Dermis blood vessel endothelial cell (primary cell): ENCODE data around the gene METTL25B. TPM values are rescaled to one million over a fixed set of nuclear protein-coding genes. Genes with fewer than 3 reads are reported as not detected.

ENCODE experiments used
- DNase-seq: peaks from one replicate; pipeline ENCODE4 v3.0.0; 2010
- total RNA-seq: library from RNA; depleted of rRNA; stranded (reverse); fragments of >200 nt; gene quantifications from 2 replicates; pipeline ENCODE4 v1.2.3, GENCODE V29; 2014

METTL25B gene
- total RNA-seq, 1 donor from 2014 or later: 13.3 TPM

DNA sequence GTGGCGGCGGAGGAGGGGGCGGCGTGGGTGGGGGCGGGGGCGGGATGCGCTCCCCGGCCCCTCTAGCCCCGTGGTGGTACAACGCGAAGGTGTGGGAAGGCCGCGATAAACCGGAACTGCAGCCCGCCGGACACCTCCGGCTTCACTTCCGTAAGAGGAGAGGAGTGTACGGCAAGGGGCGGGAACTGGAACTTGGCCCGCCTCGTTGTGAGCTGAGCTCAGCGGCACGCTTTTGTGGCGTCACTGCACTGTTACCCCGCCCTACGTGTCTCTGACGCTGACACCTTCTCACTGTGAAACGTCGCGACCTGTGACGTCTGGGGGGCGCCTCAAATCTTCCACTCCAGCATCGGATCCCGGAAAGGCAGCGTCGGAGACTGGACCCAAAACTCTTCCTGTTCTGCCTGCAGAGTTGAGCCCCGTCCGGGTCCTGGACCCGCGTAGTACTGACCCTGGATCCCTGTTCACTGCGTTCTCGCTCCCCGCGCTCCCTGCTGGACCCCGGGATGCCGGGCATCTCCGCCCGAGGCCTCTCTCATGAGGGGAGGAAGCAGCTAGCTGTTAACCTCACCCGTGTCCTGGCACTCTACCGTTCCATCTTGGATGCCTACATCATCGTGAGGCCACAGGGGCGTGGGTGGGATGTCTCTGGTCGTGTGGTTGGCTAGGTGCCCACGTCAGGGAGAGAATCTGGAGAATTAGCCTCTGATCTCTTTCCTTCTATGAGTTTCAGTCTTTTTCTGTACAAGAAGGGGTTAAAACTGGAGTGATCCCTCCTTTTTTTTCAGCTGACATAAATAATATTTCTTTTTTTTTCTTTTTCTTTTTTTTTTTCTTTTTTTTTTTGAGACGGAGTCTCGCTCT, 562 bp downstream of the METTL25B start, which contains the start of gene ISG20L2:
Gene ISG20L2 (minus strand): TSS at position 168 of the 864 bp plus-strand sequence. CDS start 1,114 bp downstream, outside the sequence.
- peak; percentile 99 for DNase-seq

GRCh38 chr1:156733989-156734584, 5.8 kb downstream of the METTL25B start:
- no peak for DNase-seq

GRCh38 chr1:156738407-156738806, 10.1 kb downstream of the METTL25B start:
- DNase-seq: no peak

DNA sequence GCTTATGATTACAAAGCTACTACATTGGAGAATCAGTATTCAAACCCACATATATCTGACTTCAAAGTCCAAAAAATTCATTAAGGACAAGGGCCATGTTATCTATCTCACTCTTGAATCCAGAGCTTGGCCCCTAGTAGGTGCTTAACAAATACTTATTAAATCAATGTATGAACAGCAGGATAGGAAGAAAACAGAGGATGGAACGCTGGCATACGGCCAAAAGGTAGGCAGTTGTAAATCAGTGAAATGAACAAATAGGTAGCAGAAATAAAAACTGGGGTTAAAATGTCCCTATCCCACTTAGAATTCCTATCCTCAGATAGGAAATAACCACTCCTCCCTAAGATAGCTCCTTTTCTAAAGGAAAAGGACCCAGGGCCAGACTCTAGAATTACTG, 10.6 kb downstream of the METTL25B start:
- no peak for DNase-seq

DNA sequence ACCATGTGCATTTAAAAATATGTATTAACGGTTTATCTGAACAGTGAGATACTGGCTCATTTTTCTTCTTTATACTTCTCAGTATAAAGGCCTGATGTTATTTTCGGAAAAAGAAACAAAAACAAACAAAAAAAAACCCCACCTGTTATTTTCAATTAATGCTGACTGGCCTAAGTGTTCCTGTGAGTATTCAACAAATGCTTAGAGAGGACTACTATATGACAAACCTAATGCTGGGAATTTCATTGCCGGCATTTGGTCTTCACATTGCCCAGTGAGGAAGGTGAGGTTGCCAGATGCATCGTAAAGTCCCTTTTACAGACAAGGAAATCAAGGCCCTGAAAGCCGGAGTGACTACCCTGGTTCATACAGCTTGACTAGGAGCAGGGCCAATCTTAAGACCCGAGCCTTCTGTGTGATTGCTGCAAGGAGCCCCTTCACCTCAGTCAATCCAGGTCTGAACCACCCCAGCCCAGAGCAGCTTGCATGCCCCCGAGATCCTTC, 12.0 kb downstream of the METTL25B start:
- peak; percentile 31 for DNase-seq

- DNase-seq: peak; percentile 100
These were observed 12.6 kb downstream of the METTL25B start, which contains the start of gene MRPL24 for GRCh38 chr1:156740741-156741480. Gene MRPL24, minus strand, starts transcription at chr1:156741088. Its CDS starts 2,384 bp downstream, at chr1:156738704.

GRCh38 chr1:156741481-156741983, 13.3 kb downstream of the METTL25B start:
- DNase-seq: no peak

- DNase-seq: no peak
These were observed 13.7 kb downstream of the METTL25B start for GRCh38 chr1:156742017-156742416.

DNA sequence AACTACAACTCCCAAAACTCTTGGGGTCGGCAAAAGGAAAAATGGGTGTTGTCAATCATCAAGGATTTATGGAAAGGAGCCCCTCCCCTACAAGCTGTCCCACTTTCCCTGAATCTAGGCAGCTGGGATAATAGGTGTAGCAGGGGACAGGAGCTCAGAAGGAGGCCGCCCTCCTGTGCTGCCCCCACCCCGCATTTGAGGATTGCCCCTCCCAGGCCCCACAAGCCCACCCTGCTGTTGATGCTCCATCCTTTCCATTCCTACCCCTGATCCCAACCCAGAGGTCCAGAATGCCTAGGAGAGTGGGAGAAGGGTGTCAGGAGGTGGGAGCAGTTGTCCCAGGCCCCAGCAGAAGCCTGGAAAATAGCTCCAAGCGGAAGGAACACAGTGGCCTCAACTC, 14.5 kb downstream of the METTL25B start:
- DNase-seq: no peak

- DNase-seq: no peak
These were observed 15.4 kb downstream of the METTL25B start for GRCh38 chr1:156743367-156744302.

GRCh38 chr1:156744344-156744743, 16.1 kb downstream of the METTL25B start:
- DNase-seq: no peak

GRCh38 chr1:156744786-156745419, 16.6 kb downstream of the METTL25B start:
- no peak for DNase-seq

GRCh38 chr1:156745881-156746280, 17.6 kb downstream of the METTL25B start:
- no peak for DNase-seq

DNA sequence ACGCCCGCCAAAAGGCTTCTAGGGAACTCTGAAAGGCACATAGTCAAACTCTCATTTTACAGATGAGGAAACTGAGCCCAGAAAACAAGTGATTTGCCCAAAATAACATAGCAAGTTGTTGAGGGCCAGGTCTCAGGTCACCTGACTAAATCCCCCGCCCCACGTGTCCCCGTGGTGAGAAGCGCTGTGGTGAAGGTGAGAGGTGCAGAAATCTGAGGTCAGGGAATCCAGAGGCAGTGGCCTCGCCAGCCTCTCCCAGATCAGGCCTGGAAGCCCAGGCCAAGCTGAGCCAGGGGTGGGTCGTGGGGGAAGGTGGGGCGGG, 18.1 kb downstream of the METTL25B start:
- DNase-seq: no peak

DNA sequence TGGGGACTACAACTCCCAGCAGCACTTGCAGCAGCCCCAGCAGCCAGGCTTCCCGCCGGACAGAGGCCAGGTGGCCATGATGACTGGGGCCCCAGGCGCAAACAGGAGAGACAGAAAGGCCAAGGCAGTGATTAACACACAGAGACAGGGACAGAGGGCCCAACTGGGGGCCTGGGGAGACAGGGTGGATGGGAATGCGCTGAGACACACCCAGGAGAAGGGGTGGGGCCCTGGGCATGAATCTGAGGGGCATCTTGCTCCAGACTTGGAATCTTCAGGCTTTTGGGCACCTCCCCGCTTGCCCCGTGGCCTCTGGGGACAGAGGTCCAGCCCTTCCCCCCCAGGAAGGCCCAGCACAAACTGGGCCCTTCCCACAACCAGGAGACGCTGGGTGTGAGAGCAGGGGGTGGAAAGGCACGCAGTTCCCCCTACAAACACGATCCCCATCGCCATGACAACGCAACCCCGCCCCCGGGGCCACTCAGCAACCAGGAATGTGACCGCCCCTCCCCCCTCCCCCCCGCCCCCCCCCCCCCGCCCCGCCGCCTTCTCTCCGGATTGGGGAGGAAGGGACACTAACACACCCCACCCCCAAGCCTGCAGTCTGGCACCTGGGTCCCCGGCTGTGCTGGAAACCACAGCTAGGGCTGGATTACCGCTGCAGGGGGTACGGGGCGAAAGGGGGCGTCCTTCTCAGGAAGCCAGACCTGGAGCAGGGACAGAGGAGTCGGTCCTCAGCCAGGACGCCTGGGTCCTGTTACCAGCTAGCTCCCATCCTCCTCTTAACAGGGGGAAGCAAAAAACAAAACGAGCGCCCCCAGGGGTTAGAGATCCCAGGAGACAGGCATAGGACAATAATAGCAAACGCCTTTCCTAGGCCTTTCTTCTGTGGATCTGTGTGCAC, 18.7 kb downstream of the METTL25B start:
- DNase-seq: peak; percentile 95

DNA sequence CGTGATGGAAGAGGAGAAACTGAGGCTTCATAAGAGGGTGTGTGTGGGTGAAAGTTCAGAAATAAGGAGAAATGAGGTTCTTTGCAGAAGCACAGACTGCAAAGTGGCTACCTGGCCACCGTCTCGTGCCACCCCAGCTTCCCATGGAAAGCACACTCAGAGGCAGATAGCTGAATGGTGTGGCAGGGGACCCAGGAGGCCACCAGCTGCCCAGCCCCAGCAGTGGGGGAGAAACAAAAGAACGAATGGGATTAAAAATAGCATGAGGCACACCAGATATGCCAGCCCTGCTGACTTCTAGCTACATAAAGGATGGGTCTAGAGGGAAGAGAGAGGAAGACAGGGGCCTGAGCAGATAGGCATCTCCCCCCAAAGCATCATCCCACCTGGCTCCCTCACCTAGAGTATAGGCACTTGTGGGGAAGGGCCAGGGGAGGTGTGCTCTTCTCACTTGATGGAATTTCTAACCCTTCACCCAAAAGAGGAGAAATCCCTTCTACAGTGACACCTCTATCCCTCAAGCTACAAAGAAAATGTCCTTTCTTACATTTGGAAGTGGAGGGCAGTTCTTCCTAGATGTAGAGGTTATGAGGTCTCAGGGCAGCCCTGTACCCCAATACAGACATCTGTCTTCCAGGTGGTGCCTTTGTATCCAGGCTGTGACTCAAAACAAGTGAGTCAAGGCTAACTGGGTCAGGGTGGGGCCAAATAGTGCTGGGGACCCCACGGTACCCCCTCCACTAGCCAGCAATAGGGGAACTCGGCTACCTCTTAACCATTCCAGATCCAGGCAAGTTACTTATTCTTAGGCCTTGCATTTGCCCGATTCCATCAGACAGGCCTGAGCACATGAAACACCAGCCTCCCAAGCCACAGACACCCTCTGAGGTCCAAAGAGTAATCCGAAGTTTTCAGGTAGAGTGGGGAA, 19.7 kb downstream of the METTL25B start:
- DNase-seq: no peak

DNA sequence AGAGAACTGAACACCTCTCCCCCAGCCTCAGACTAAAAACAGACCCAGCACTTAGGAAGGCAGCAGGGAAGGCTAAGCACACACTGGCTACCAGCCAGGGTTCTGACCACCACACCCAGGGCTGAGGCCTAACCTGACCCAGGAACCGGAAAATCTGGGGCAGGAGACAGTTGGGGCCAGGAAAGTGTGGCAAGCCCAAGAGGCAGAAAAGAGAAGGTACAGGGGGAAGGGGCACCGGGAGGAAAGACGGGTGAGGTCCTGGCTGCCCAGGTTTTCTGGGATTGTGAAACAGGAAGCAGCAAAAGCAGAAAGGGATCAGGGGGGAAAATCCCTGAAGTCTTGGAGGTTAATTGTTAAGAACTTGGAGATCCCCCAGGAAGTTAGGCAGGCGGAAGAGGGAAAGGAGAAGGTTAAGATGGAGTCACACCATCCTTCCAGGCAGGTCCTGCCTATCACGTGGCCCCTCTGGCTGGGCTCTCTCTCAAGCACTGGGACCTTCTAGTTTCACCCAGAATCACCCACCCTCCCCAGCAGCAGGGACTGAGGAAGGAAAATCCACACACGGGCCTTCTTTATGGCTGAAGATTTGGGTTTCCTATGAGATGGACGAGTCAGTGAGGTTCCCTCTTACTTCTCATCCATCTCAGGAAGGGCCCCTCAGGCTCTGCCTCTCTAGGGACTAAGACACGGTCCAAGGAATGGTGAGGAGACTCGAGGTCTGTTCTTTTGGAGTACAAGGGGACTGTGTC, 20.6 kb downstream of the METTL25B start:
- DNase-seq: peak; percentile 65
